IPS-20b (cell line): ENCODE data around the gene PCDHGA2.

ENCODE experiments used
- H3K27ac ChIP-seq: one replicate; pipeline ENCODE4 v1.5.1; 2013; ENCODE audit warnings: low read length
- H3K27me3 ChIP-seq: 2 replicates; pipeline ENCODE4 v1.6.1; 2013; ENCODE audit warnings: mild to moderate bottlenecking, low read length, inconsistent platforms; ENCODE audit not compliant: insufficient read depth
- H3K36me3 ChIP-seq: 2 replicates; pipeline ENCODE4 v1.6.1; 2013; ENCODE audit warnings: low read depth, mild to moderate bottlenecking, inconsistent platforms, low read length, moderate library complexity; ENCODE audit not compliant: insufficient read depth
- H3K4me1 ChIP-seq: 2 replicates; pipeline ENCODE4 v1.6.1; 2013; ENCODE audit warnings: mild to moderate bottlenecking, control low read depth, inconsistent platforms, low read length, moderate library complexity; ENCODE audit not compliant: insufficient read depth
- H3K4me3 ChIP-seq: 2 replicates; pipeline ENCODE4 v1.5.1; 2013; ENCODE audit warnings: mild to moderate bottlenecking, low read length, inconsistent platforms
- H3K9ac ChIP-seq: 2 replicates; pipeline ENCODE4 v1.6.1; 2013; ENCODE audit warnings: low read depth, mild to moderate bottlenecking, inconsistent platforms, low read length, moderate library complexity
- H3K9me3 ChIP-seq: 2 replicates; pipeline ENCODE4 v1.6.1; 2013; ENCODE audit warnings: mild to moderate bottlenecking, low read depth, low read length, inconsistent platforms; ENCODE audit not compliant: insufficient read depth

Gene PCDHGA2

DNA sequence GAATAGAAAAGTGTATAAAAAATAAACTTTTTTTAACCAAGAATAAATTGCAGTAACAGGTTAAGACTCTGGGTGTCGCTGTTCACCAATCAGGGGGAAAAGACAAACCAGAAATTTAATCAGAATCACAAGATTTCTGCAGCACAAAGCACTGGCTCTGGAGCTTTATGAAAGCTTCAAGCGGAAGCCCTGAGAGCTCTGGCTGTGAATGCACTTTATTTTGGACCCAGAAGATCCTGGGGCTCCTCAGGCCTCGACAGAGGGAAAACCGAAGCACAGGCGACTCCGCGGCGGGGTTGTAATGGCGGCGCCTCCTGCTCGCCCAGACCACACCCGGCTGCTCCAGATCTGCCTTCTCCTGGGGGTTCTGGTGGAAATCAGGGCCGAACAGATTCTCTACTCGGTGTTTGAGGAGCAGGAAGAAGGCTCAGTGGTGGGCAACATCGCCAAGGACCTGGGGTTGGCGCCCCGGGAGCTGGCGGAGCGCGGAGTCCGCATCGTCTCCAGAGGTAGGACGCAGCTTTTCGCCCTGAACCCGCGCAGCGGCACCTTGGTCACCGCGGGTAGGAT is 16.4 kb downstream of the PCDHGA2 start, which contains the start of gene PCDHGA4:
TSS of gene PCDHGA4 (plus strand) at position 122 of the 570 bp plus-strand sequence. CDS start at position 209, 87 bp downstream.
- H3K27me3 ChIP-seq = no peaks in the 10 kb centered on the region
- no peak within 1 kb of the TSS for H3K9ac ChIP-seq
- no peaks in the 10 kb centered on the region for H3K4me1 ChIP-seq
- H3K27ac ChIP-seq = no peak within 1 kb of the TSS
- peaks cover 67% of the 10 kb centered on the region for H3K9me3 ChIP-seq
- no peak within 1 kb of the TSS for H3K4me3 ChIP-seq
- H3K36me3 ChIP-seq = no peaks in the 10 kb centered on the region; the same call in 1 of the 2 replicates

GRCh38 chr5:141355641-141356040 is 17.1 kb downstream of the PCDHGA2 start:
- Histone ChIP-seq H3K9me3 (peaks cover 70% of the 10 kb centered on the region), H3K36me3 (no peaks in the 10 kb centered on the region; the same call in 1 of the 2 replicates), H3K9ac (no peak overlapping the region), H3K27ac (no peak overlapping the region), H3K27me3 (no peaks in the 10 kb centered on the region), H3K4me1 (no peaks in the 10 kb centered on the region), H3K4me3 (no peak overlapping the region)

DNA sequence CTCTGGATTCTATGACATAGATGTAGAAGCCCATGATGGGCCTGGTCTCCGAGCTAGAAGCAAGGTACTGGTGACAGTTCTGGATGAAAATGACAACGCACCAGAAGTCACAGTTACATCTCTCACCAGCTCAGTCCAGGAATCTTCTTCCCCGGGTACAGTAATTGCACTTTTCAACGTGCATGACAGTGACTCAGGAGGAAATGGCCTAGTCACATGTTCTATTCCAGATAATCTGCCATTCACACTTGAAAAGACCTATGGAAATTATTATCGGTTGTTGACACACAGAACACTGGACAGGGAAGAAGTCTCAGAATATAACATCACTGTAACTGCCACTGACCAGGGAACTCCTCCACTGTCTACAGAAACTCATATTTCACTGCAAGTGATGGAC is 17.6 kb downstream of the PCDHGA2 start:
- Histone ChIP-seq H3K9ac (no peak overlapping the region), H3K4me3 (no peak overlapping the region), H3K27ac (no peak overlapping the region), H3K27me3 (no peaks in the 10 kb centered on the region), H3K9me3 (peaks cover 71% of the 10 kb centered on the region), H3K36me3 (no peaks in the 10 kb centered on the region; the same call in 1 of the 2 replicates), H3K4me1 (no peaks in the 10 kb centered on the region)

- Histone ChIP-seq H3K27ac (no peak overlapping the region), H3K4me1 (no peaks in the 10 kb centered on the region), H3K9me3 (peaks cover 70% of the 10 kb centered on the region), H3K27me3 (no peaks in the 10 kb centered on the region), H3K9ac (no peak overlapping the region), H3K36me3 (no peaks in the 10 kb centered on the region; the same call in 1 of the 2 replicates), H3K4me3 (no peak overlapping the region)
Measured at GRCh38 chr5:141356950-141357349, 18.4 kb downstream of the PCDHGA2 start.

DNA sequence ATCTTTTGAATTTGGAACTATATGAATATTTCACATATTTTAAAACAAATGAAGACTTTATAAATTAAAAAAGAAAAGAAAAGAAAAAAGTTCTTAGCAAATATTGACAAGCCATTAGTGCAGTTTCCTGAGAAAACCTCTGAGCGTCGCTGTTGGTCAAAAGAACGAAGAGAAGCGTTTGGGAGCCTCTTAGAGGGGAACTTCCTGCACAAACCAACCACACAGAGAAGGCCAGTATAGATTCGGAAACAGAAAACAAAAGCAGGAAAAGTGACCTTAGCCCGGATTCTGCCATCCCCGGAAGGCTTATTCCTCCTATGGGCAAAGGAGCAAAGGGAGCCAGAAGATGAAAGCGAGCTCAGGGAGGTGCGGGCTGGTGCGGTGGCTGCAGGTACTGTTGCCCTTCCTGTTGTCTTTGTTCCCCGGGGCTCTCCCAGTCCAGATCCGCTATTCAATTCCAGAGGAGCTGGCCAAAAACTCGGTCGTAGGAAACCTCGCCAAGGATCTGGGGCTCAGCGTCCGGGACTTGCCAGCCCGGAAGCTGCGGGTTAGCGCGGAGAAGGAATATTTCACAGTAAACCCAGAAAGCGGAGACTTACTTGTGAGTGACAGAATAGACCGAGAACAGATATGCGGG is 21.3 kb downstream of the PCDHGA2 start, which contains the start of gene PCDHGB2:
TSS of gene PCDHGB2 (plus strand) at position 205 of the 637 bp plus-strand sequence. CDS start at position 347, 142 bp downstream.
- H3K27ac ChIP-seq = no peak within 1 kb of the TSS
- H3K4me3 ChIP-seq = peak within 1 kb of the TSS; percentile 44; the same call in 1 of the 2 replicates
- peaks cover 76% of the 10 kb centered on the region for H3K9me3 ChIP-seq
- no peaks in the 10 kb centered on the region for H3K4me1 ChIP-seq
- no peaks in the 10 kb centered on the region for H3K27me3 ChIP-seq
- no peak within 1 kb of the TSS for H3K9ac ChIP-seq
- H3K36me3 ChIP-seq = no peaks in the 10 kb centered on the region; the same call in 1 of the 2 replicates

DNA sequence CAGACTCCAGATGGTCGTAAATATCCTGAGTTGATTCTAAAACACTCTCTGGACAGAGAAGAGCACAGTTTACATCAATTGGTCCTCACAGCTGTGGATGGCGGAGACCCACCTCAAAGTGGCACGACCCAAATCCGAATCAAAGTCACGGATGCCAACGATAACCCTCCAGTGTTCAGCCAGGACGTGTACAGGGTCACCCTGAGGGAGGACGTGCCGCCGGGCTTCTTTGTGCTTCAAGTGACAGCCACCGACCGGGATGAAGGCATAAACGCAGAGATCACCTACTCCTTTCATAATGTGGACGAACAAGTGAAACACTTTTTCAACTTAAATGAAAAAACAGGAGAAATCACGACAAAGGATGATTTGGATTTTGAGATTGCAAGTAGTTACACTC is 22.1 kb downstream of the PCDHGA2 start:
- H3K27me3 ChIP-seq = no peaks in the 10 kb centered on the region
- no peak overlapping the region for H3K27ac ChIP-seq
- H3K9ac ChIP-seq = no peak overlapping the region
- no peaks in the 10 kb centered on the region for H3K4me1 ChIP-seq
- H3K9me3 ChIP-seq = peaks cover 76% of the 10 kb centered on the region
- no peaks in the 10 kb centered on the region; the same call in 1 of the 2 replicates for H3K36me3 ChIP-seq
- no peak overlapping the region for H3K4me3 ChIP-seq

DNA sequence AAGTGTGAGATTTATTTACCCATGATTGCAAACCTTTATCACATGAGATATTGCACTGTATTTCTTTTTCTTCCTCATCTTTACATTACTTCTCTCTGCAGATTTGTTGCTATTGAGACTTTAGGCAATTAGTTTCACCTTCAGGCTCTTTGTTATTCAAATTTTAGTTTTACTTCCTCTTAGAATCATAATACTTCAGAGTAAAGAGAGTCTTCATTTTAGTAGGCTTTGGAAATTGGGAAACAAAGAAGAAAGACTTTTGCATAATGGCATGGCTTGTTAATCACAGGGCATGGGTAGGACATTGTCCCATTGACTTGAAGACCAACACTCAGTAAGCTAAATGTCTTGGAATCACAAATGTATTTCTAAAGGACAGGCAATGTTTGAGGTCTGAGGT is 24.2 kb downstream of the PCDHGA2 start:
- peak overlapping the region; percentile 23; the same call in 1 of the 2 replicates for H3K4me3 ChIP-seq
- H3K27ac ChIP-seq = no peak overlapping the region
- no peaks in the 10 kb centered on the region for H3K27me3 ChIP-seq
- H3K4me1 ChIP-seq = no peaks in the 10 kb centered on the region
- H3K9ac ChIP-seq = no peak overlapping the region
- H3K36me3 ChIP-seq = no peaks in the 10 kb centered on the region; the same call in 1 of the 2 replicates
- H3K9me3 ChIP-seq = peaks cover 75% of the 10 kb centered on the region

DNA sequence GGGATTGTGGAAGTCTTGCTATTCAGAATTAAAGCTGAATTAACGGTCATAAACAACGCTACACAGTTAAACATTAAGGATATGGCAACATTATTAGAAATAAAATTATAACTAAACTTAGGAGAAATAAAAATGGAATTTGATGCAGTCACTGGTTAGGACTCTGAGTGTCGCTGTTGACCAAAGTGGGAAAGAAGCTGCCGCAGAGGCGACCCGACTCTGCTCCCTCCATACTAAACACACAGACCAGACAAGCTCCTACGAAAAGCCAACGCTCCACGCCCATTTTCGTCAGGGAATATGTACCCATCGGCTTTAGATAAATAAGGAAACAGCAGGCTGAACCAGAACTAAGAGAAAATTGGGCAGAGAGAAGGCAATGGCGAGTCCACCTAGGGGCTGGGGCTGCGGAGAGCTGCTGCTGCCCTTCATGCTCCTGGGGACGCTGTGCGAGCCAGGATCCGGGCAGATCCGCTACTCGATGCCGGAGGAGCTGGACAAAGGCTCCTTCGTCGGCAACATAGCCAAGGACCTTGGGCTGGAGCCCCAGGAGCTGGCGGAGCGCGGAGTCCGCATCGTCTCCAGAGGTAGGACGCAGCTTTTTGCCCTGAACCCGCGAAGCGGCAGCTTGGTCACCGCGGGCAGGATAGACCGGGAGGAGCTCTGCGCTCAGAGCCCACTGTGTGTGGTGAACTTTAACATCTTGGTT is 25.5 kb downstream of the PCDHGA2 start, which contains the start of gene PCDHGA5:
TSS of gene PCDHGA5 (plus strand) at position 211 of the 709 bp plus-strand sequence. CDS start at position 380, 169 bp downstream.
- no peak within 1 kb of the TSS for H3K27ac ChIP-seq
- H3K9ac ChIP-seq = no peak within 1 kb of the TSS
- H3K4me1 ChIP-seq = no peaks in the 10 kb centered on the region
- H3K36me3 ChIP-seq = no peaks in the 10 kb centered on the region; the same call in 1 of the 2 replicates
- no peaks in the 10 kb centered on the region for H3K27me3 ChIP-seq
- peaks cover 68% of the 10 kb centered on the region for H3K9me3 ChIP-seq
- 0 out of 2 replicates have a peak within 1 kb of the TSS, but pooled peaks have one; percentile 23 for H3K4me3 ChIP-seq

DNA sequence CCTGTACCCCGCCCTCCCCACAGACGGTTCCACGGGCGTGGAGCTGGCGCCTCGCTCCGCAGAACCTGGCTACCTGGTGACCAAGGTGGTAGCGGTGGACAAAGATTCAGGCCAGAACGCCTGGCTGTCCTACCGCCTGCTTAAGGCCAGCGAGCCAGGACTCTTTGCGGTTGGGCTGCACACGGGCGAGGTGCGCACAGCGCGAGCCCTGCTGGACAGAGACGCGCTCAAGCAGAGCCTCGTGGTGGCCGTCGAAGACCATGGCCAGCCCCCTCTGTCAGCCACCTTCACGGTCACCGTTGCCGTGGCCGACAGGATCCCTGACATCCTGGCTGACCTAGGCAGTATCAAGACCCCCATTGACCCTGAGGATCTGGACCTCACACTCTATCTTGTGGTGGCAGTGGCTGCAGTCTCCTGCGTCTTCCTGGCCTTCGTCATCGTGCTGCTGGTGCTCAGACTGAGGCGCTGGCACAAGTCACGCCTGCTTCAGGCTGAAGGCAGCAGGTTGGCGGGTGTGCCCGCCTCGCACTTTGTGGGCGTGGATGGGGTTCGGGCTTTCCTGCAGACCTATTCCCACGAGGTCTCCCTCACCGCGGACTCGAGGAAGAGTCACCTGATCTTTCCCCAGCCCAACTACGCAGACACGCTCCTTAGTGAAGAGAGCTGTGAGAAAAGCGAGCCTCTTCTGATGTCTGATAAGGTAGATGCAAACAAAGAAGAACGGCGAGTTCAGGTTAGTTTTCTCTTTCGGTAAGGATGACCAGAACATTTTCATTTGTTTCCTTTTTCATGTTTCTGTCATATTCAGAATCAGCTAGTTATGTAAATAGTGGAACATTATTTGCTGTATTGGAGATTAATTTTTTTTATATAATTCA is 27.7 kb downstream of the PCDHGA2 start:
- Histone ChIP-seq H3K4me3 (no peak overlapping the region), H3K27ac (no peak overlapping the region), H3K36me3 (no peaks in the 10 kb centered on the region; the same call in 1 of the 2 replicates), H3K9ac (no peak overlapping the region), H3K4me1 (no peaks in the 10 kb centered on the region), H3K9me3 (peaks cover 69% of the 10 kb centered on the region), H3K27me3 (no peaks in the 10 kb centered on the region)

- H3K9ac ChIP-seq = no peak within 1 kb of the TSS
- H3K27me3 ChIP-seq = no peaks in the 10 kb centered on the region
- peaks cover 73% of the 10 kb centered on the region for H3K9me3 ChIP-seq
- H3K27ac ChIP-seq = no peak within 1 kb of the TSS
- H3K4me1 ChIP-seq = no peaks in the 10 kb centered on the region
- H3K36me3 ChIP-seq = no peaks in the 10 kb centered on the region; the same call in 1 of the 2 replicates
- no peak within 1 kb of the TSS; the same call in 1 of the 2 replicates for H3K4me3 ChIP-seq
Measured at GRCh38 chr5:141369994-141370848, 31.7 kb downstream of the PCDHGA2 start, which contains the start of gene PCDHGB3. TSS of gene PCDHGB3 (plus strand) at chr5:141370242. CDS start at chr5:141370395, 153 bp downstream.
